Measurements from ENCODE around the gene NDST1.

DNA sequence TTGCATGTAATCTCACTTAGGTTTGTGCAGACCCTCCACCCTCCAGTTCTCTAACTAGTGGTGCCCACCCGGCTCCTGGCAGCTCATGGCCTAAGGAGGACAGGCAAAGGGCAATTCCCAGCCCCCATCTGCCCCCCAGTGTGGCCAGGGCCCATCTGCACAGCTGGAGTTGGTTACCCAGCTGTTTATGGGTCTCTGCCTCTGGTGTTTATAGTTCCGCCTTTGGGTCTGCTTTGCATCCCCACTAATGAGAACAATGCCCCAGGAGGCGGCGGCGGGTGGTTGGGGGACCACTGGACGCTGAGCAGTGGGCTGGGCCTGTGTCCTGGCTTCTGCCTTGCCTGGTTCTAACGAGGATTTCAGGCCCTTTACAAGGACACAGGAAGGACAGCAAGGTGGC is 62.4 kb downstream of the NDST1 start:
- TF ChIP-seq EZH2 (IDR thresholded peaks at IDR 0.05) (no peak), CBX3 (IDR thresholded peaks at IDR 0.05; ENCODE audit: low read depth) (no peak), CEBPB (IDR thresholded peaks at IDR 0.05; ENCODE audit: low read depth) (no peak), POLR2AphosphoS5 (IDR thresholded peaks at IDR 0.05; ENCODE audit: low read depth, low read length) (no peak), FOSL1 (IDR thresholded peaks at IDR 0.05; ENCODE audit: low read depth) (no peak), POLR2A (IDR thresholded peaks at IDR 0.05; ENCODE audit: borderline replicate concordance, extremely low read depth, insufficient read depth, insufficient read length) (no peak), EZH2phosphoT487 (IDR thresholded peaks at IDR 0.05; ENCODE audit: borderline replicate concordance) (no peak)
- TF ChIP-seq, protein P1, sequence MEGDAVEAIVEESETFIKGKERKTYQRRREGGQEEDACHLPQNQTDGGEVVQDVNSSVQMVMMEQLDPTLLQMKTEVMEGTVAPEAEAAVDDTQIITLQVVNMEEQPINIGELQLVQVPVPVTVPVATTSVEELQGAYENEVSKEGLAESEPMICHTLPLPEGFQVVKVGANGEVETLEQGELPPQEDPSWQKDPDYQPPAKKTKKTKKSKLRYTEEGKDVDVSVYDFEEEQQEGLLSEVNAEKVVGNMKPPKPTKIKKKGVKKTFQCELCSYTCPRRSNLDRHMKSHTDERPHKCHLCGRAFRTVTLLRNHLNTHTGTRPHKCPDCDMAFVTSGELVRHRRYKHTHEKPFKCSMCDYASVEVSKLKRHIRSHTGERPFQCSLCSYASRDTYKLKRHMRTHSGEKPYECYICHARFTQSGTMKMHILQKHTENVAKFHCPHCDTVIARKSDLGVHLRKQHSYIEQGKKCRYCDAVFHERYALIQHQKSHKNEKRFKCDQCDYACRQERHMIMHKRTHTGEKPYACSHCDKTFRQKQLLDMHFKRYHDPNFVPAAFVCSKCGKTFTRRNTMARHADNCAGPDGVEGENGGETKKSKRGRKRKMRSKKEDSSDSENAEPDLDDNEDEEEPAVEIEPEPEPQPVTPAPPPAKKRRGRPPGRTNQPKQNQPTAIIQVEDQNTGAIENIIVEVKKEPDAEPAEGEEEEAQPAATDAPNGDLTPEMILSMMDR (IDR thresholded peaks at IDR 0.05 in 2 of 3, conservative IDR thresholded peaks at IDR 0.05 in 1 of 3; ENCODE audit: borderline replicate concordance in 1 of 3, insufficient read depth in 1 of 3, low read depth in 2 of 3, low read length in 2 of 3), result no peak
- TF ChIP-seq, protein P2, sequence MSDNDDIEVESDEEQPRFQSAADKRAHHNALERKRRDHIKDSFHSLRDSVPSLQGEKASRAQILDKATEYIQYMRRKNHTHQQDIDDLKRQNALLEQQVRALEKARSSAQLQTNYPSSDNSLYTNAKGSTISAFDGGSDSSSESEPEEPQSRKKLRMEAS (IDR thresholded peaks at IDR 0.05), result no peak
